Measurements from ENCODE around the gene ORAI3. TPM values are rescaled to one million over a fixed set of nuclear protein-coding genes. Genes with fewer than 3 reads are reported as not detected.

The ORAI3 gene
- total RNA-seq, 1 experiment from 2014 or later, result 9.0 TPM

DNA sequence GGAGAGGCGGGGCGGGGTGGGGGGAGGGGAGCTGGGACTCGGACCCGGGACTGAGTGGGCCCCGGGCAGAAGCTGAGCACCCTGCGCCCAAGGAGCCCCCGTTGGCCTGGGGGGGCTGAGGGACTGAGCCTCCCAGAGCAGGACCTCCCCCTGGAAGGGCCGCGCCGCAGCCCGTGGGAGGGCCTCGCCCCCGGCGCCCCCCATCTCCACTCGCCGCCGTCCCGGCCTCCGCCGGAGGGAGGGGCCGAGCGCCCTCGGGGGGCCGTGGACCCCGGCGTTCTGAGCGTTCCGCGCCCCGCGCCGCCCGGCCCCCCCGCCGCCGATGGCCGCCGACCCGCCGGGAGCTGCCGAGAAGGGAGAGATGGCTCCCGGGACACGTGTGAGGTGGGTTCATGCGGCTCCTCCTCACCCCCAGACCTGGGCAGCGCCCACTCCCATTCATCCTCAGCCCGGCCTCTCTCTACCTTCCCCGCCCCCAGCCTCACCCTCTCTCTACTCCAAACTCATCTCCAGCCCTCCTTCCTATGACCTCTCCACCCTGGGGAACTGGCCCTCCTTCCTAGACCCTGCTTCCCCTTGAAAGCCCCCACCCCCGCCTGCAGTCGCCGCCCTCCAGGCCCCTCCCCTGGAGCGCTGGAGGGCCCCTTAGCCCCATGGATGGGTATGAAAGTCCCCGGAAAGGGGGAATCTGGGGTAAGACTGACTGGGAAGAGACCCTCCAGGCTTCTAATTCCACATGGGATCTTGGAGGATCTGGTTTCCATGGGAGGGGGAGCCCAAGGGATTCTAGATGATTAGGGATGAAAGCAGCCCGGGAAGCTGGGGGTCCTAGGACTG, 24.6 kb upstream of the ORAI3 start:
- TF ChIP-seq SIN3A (IDR thresholded peaks at IDR 0.05; ENCODE audit: low read depth), result no peak
- peak; percentile 34; the same call in 1 of the 2 replicates for TF ChIP-seq ZFX (IDR thresholded peaks at IDR 0.05)
- peaks cover 11 to 25% of the 10 kb centered on the region in 2 experiments; a peak in 3 of 4 replicates for H3K4me1 ChIP-seq (ENCODE audit: control insufficient read depth in 1 of 2, insufficient read depth in 2 of 2, low read length in 2 of 2)
- H2AFZ ChIP-seq (ENCODE audit: low read depth, low read length, poor library complexity, severe bottlenecking), result no peak overlapping the region
- peaks cover 0 to 5% of the 10 kb centered on the region in 2 experiments; a peak in 2 of 4 replicates for H3K36me3 ChIP-seq (ENCODE audit: control insufficient read depth in 1 of 2, insufficient read depth in 2 of 2, low read length in 2 of 2)
- ChIA-PET RAD21 (ENCODE audit: low non-redundant PET in 1 of 2, low total read pairs in 2 of 2, uncharacterized antibody in 2 of 2, unreplicated experiment in 2 of 2) (interaction anchor here in 1 of 2 experiments (0.6 kb wide), 1 partner anchor 80 kb away, joined by 4 read pairs; no protein-coding TSS in a partner anchor), CTCF (interaction anchor here (1.0 kb wide), 1 partner anchor 17 kb away, joined by 6 read pairs; no protein-coding TSS in a partner anchor), POLR2A (interaction anchor here (0.6 to 1.0 kb wide), 3 partner anchors 28 to 290 kb away, joined by 3 to 6 read pairs (median 3); partner anchors contain the start of gene CTF1)
- peak overlapping the region; percentile 95 for H3K4me2 ChIP-seq (ENCODE audit: low read length)
- H3K9me3 ChIP-seq (ENCODE audit: control insufficient read depth in 1 of 2, insufficient read depth in 1 of 2, low read depth in 1 of 2, low read length in 2 of 2), result no peaks in the 10 kb centered on the region
- intact Hi-C loops (cut with micrococcal nuclease), result loop anchor here (5.0 kb wide), 1 partner anchor 477 kb away; the partner anchor contains the start of gene SEPHS2
- peak overlapping the region; percentile 67 for H3K9ac ChIP-seq (ENCODE audit: low read length)
- peak overlapping the region; percentile 62 to 97 for H3K4me3 ChIP-seq (replicated peaks in 1 of 2; ENCODE audit: low read depth in 1 of 2, low read length in 2 of 2)
- BruUV-seq (replicated peaks), result no TSS peak
- H3K27me3 ChIP-seq (ENCODE audit: insufficient read depth, low read length), result no peaks in the 10 kb centered on the region
- peaks cover 10% of the 10 kb centered on the region; the same call in 1 of the 2 replicates for H3K79me2 ChIP-seq (ENCODE audit: insufficient read depth, low read length)
- no peak for DNase-seq (ENCODE audit: low read depth, low spot score)
- H3K9me2 ChIP-seq (ENCODE audit: insufficient read depth), result no peaks in the 10 kb centered on the region
- ATAC-seq, result no peak
- H4K20me1 ChIP-seq (ENCODE audit: insufficient read depth), result no peaks in the 10 kb centered on the region
- peak overlapping the region; percentile 67 for H3K27ac ChIP-seq (ENCODE audit: low read depth, low read length)

- TF ChIP-seq TCF7L2 (IDR thresholded peaks at IDR 0.05; ENCODE audit: borderline replicate concordance, extremely low read depth, insufficient read depth, insufficient read length) (no peak), EZH2phosphoT487 (IDR thresholded peaks at IDR 0.05; ENCODE audit: borderline replicate concordance) (no peak), FOSL1 (IDR thresholded peaks at IDR 0.05; ENCODE audit: low read depth) (no peak)
- TF ChIP-seq, protein P1, sequence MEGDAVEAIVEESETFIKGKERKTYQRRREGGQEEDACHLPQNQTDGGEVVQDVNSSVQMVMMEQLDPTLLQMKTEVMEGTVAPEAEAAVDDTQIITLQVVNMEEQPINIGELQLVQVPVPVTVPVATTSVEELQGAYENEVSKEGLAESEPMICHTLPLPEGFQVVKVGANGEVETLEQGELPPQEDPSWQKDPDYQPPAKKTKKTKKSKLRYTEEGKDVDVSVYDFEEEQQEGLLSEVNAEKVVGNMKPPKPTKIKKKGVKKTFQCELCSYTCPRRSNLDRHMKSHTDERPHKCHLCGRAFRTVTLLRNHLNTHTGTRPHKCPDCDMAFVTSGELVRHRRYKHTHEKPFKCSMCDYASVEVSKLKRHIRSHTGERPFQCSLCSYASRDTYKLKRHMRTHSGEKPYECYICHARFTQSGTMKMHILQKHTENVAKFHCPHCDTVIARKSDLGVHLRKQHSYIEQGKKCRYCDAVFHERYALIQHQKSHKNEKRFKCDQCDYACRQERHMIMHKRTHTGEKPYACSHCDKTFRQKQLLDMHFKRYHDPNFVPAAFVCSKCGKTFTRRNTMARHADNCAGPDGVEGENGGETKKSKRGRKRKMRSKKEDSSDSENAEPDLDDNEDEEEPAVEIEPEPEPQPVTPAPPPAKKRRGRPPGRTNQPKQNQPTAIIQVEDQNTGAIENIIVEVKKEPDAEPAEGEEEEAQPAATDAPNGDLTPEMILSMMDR (IDR thresholded peaks at IDR 0.05 in 2 of 3, conservative IDR thresholded peaks at IDR 0.05 in 1 of 3; ENCODE audit: borderline replicate concordance in 1 of 3, insufficient read depth in 1 of 3, low read depth in 2 of 3, low read length in 2 of 3), result no peak
- CTCF ChIA-PET, result interaction anchor here (2.0 kb wide), 1 partner anchor 23 kb away, joined by 5 read pairs; no protein-coding TSS in a partner anchor
These were observed 23.8 kb upstream of the ORAI3 start for GRCh38 chr16:30924913-30925631.

More at GRCh38 chr16:30924913-30925631, 23.8 kb upstream of the ORAI3 start:
- H3K27me3 ChIP-seq (ENCODE audit: insufficient read depth, low read length), result no peaks in the 10 kb centered on the region
- H3K9ac ChIP-seq (ENCODE audit: low read length), result peak overlapping the region; percentile 67
- no TSS peak for BruUV-seq (replicated peaks)
- ChIA-PET RAD21 (ENCODE audit: low non-redundant PET in 1 of 2, low total read pairs in 2 of 2, uncharacterized antibody in 2 of 2, unreplicated experiment in 2 of 2) (no interaction called here), POLR2A (interaction anchor here (0.6 kb wide), 1 partner anchor 57 kb away, joined by 3 read pairs; no protein-coding TSS in a partner anchor)
- DNase-seq (ENCODE audit: low read depth, low spot score), result no peak
- H3K27ac ChIP-seq (ENCODE audit: low read depth, low read length), result peak overlapping the region; percentile 67
- peaks cover 0 to 5% of the 10 kb centered on the region in 2 experiments; a peak in 2 of 4 replicates for H3K36me3 ChIP-seq (ENCODE audit: control insufficient read depth in 1 of 2, insufficient read depth in 2 of 2, low read length in 2 of 2)
- peak overlapping the region; percentile 95 for H3K4me2 ChIP-seq (ENCODE audit: low read length)
- peaks cover 10% of the 10 kb centered on the region; the same call in 1 of the 2 replicates for H3K79me2 ChIP-seq (ENCODE audit: insufficient read depth, low read length)
- H4K20me1 ChIP-seq (ENCODE audit: insufficient read depth), result no peaks in the 10 kb centered on the region
- H3K9me2 ChIP-seq (ENCODE audit: insufficient read depth), result no peaks in the 10 kb centered on the region
- no peak overlapping the region for H2AFZ ChIP-seq (ENCODE audit: low read depth, low read length, poor library complexity, severe bottlenecking)
- H3K4me1 ChIP-seq (ENCODE audit: control insufficient read depth in 1 of 2, insufficient read depth in 2 of 2, low read length in 2 of 2), result peaks cover 11 to 25% of the 10 kb centered on the region in 2 experiments; a peak in 3 of 4 replicates
- no peaks in the 10 kb centered on the region for H3K9me3 ChIP-seq (ENCODE audit: control insufficient read depth in 1 of 2, insufficient read depth in 1 of 2, low read depth in 1 of 2, low read length in 2 of 2)
- no peak for ATAC-seq
- intact Hi-C loops (cut with micrococcal nuclease), result loop anchor here (5.0 kb wide), 1 partner anchor 478 kb away; the partner anchor contains the start of gene SEPHS2
- H3K4me3 ChIP-seq (replicated peaks in 1 of 2; ENCODE audit: low read depth in 1 of 2, low read length in 2 of 2), result peak overlapping the region; percentile 62 to 97
